Measurements from ENCODE around the gene ZC3H4.

Gene ZC3H4

DNA sequence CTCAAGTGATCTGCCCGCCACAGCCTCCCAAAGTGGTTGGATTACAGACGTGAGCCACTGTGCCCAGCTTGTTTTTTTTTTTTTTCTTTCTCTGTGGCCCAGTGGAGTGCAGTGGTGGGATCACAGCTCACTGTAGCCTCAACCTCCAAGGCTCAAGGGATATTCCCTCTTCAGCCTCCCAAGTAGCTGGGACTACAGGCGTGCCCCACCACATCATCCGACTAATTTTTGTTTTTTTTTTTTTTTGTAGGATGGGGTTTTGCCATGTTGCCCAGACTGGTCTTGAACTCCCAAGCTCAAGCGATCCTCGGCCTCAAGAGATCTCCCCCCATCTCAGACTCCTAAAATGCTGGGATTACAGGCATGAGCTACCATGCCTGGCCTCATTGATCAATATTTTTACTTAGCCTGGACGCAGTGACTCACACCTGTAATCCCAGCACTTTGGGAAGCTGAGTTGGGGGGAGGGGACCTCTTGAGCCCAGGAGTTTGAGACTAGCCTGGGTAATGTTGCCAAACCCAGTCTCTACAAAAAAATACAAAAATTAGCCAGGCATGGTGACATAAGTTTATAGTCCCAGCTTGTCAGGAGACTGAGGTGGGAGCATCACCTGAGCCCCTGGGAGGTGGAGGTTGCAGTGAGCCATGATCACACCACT is 18.7 kb upstream of the ZC3H4 start:
- no peaks in the 10 kb centered on the region for H3K27me3 ChIP-seq (ENCODE audit: control insufficient read depth in 1 of 2, insufficient read depth in 2 of 2, low read length in 2 of 2)
- no peak overlapping the region for H3K9ac ChIP-seq (ENCODE audit: low read length)
- no peaks in the 10 kb centered on the region for H3K36me3 ChIP-seq (ENCODE audit: insufficient read depth, low read length)
- H3K9me3 ChIP-seq (ENCODE audit: low read length), result no peaks in the 10 kb centered on the region
- H3K4me3 ChIP-seq (ENCODE audit: low read depth in 1 of 2, low read length in 2 of 2), result peak overlapping the region in 1 of 2 donors; percentile 97
- peaks cover 32% of the 10 kb centered on the region for H3K4me1 ChIP-seq (ENCODE audit: insufficient read depth, low read length)
- H3K27ac ChIP-seq (ENCODE audit: low read depth, low read length), result no peak overlapping the region

DNA sequence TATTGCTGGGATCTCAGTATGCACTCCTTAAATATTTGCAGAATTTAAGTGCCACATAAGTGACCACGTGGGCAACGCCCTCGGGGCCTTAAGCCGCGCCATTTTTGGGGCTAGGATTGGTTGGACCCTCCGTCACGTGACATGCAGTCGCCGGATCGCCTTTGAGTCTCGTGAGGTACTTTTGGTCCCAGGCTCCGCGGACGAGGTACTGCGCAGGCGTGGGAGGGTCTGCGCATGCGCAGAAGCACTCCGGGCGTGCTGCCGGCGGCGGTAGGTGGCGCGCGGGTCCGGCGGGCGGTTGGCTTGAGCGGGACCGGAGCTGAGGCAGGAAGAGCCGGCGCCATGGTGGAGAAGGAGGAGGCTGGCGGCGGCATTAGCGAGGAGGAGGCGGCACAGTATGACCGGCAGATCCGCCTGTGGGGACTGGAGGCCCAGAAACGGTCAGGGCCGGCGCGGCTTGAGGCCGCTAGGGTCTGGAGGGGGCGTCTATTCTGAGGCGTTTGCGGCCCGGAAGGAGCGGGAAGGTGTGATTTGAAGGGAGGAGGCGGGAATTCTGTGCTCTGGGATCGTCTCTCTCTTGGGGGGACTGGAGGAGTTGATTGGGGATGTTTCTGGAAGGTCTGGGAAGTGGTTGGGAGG is 17.1 kb upstream of the ZC3H4 start, which contains the start of gene SAE1:
Gene SAE1, plus strand, starts transcription at position 247 of the 639 bp plus-strand sequence. Its CDS starts 96 bp downstream, at position 343.
- peaks cover 32% of the 10 kb centered on the region for H3K4me1 ChIP-seq (ENCODE audit: insufficient read depth, low read length)

GRCh38 chr19:47130120-47130588 is 16.6 kb upstream of the ZC3H4 start:
- no peaks in the 10 kb centered on the region for H3K9me3 ChIP-seq (ENCODE audit: low read length)
- no peaks in the 10 kb centered on the region for H3K36me3 ChIP-seq (ENCODE audit: insufficient read depth, low read length)
- no peak overlapping the region for H3K9ac ChIP-seq (ENCODE audit: low read length)
- peak overlapping the region; percentile 38 to 97 for H3K4me3 ChIP-seq (ENCODE audit: low read depth in 1 of 2, low read length in 2 of 2)
- H3K4me1 ChIP-seq (ENCODE audit: insufficient read depth, low read length), result peaks cover 37% of the 10 kb centered on the region
- H3K27me3 ChIP-seq (ENCODE audit: control insufficient read depth in 1 of 2, insufficient read depth in 2 of 2, low read length in 2 of 2), result no peaks in the 10 kb centered on the region
- peak overlapping the region; percentile 71 for H3K27ac ChIP-seq (ENCODE audit: low read depth, low read length)

More for the DNA sequence above, 17.1 kb upstream of the ZC3H4 start, which contains the start of gene SAE1:
- Histone ChIP-seq H3K27me3 (ENCODE audit: control insufficient read depth in 1 of 2, insufficient read depth in 2 of 2, low read length in 2 of 2) (no peaks in the 10 kb centered on the region), H3K9me3 (ENCODE audit: low read length) (no peaks in the 10 kb centered on the region), H3K9ac (ENCODE audit: low read length) (peak within 1 kb of the TSS; percentile 94), H3K27ac (ENCODE audit: low read depth, low read length) (peak within 1 kb of the TSS; percentile 71), H3K4me3 (ENCODE audit: low read depth in 1 of 2, low read length in 2 of 2) (peak within 1 kb of the TSS; percentile 69 to 97), H3K36me3 (ENCODE audit: insufficient read depth, low read length) (no peaks in the 10 kb centered on the region)

DNA sequence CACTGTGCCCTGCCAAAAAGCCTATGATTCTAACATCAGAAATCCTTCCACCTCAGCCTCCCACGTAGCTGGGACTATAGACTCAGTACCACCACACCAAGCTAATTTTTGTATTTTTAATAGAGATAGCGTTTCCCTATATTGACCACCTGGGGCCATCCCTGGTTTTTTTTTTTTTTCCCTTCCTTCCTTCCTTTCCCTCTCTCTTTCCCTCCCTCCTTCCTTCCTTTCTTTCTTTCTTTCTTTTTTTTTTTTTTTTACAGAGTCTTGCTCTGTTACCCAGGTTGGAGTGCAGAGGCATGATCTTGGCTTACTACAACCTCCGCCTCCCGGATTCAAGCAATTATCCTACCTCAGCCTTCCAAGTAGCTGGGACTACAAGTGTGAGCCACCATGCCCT is 16.0 kb upstream of the ZC3H4 start:
- Histone ChIP-seq H3K4me3 (ENCODE audit: low read depth in 1 of 2, low read length in 2 of 2) (no peak overlapping the region), H3K36me3 (ENCODE audit: insufficient read depth, low read length) (no peaks in the 10 kb centered on the region), H3K9ac (ENCODE audit: low read length) (no peak overlapping the region), H3K4me1 (ENCODE audit: insufficient read depth, low read length) (peaks cover 37% of the 10 kb centered on the region), H3K27me3 (ENCODE audit: control insufficient read depth in 1 of 2, insufficient read depth in 2 of 2, low read length in 2 of 2) (no peaks in the 10 kb centered on the region), H3K9me3 (ENCODE audit: low read length) (no peaks in the 10 kb centered on the region), H3K27ac (ENCODE audit: low read depth, low read length) (no peak overlapping the region)

- Histone ChIP-seq H3K9me3 (ENCODE audit: low read length) (no peaks in the 10 kb centered on the region), H3K27ac (ENCODE audit: low read depth, low read length) (no peak overlapping the region), H3K4me3 (ENCODE audit: low read depth in 1 of 2, low read length in 2 of 2) (no peak overlapping the region), H3K27me3 (ENCODE audit: control insufficient read depth in 1 of 2, insufficient read depth in 2 of 2, low read length in 2 of 2) (no peaks in the 10 kb centered on the region), H3K9ac (ENCODE audit: low read length) (no peak overlapping the region), H3K4me1 (ENCODE audit: insufficient read depth, low read length) (peaks cover 19% of the 10 kb centered on the region), H3K36me3 (ENCODE audit: insufficient read depth, low read length) (no peaks in the 10 kb centered on the region)
Measured at GRCh38 chr19:47125669-47125938, 12.0 kb upstream of the ZC3H4 start.

DNA sequence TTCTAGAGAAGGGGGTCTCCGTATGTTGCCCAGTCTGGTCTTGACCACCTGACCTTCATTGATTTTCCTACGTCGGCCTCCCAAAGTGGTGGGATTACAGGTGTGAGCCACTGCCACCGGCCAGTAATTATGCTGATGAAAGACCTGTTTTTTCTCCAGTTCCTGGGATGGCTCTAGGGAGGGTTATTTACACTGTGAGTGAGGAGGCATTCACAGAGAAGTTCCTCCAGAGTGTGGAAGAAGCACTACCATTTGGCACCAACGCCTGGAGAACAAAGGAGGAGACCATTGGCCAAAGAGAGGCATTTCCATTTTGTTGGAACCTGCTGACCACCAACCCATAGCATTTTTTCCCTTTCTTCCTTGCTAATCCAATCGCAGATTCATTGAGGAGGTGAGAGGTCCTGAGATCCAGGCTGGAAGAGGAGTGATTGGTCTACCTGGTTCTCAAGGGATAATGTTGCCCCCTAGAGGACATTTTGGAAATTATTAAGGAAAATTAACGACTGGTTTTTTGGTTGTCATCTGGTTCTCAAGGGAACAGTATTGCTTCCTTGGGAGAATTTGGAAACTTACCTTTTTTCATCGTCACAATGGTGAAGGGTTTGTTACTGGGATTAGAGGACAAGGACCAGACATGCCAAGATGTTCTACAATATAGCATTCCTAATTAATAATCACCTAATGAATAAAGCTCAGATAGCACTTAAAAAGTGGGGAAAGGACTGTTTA is 11.5 kb upstream of the ZC3H4 start:
- Histone ChIP-seq H3K4me1 (ENCODE audit: insufficient read depth, low read length) (peaks cover 14% of the 10 kb centered on the region), H3K4me3 (ENCODE audit: low read depth in 1 of 2, low read length in 2 of 2) (no peak overlapping the region), H3K27me3 (ENCODE audit: control insufficient read depth in 1 of 2, insufficient read depth in 2 of 2, low read length in 2 of 2) (no peaks in the 10 kb centered on the region), H3K9ac (ENCODE audit: low read length) (no peak overlapping the region), H3K9me3 (ENCODE audit: low read length) (no peaks in the 10 kb centered on the region), H3K36me3 (ENCODE audit: insufficient read depth, low read length) (no peaks in the 10 kb centered on the region), H3K27ac (ENCODE audit: low read depth, low read length) (no peak overlapping the region)

GRCh38 chr19:47123406-47123805 is 9.8 kb upstream of the ZC3H4 start:
- no peak overlapping the region for H3K4me3 ChIP-seq (ENCODE audit: low read depth in 1 of 2, low read length in 2 of 2)

DNA sequence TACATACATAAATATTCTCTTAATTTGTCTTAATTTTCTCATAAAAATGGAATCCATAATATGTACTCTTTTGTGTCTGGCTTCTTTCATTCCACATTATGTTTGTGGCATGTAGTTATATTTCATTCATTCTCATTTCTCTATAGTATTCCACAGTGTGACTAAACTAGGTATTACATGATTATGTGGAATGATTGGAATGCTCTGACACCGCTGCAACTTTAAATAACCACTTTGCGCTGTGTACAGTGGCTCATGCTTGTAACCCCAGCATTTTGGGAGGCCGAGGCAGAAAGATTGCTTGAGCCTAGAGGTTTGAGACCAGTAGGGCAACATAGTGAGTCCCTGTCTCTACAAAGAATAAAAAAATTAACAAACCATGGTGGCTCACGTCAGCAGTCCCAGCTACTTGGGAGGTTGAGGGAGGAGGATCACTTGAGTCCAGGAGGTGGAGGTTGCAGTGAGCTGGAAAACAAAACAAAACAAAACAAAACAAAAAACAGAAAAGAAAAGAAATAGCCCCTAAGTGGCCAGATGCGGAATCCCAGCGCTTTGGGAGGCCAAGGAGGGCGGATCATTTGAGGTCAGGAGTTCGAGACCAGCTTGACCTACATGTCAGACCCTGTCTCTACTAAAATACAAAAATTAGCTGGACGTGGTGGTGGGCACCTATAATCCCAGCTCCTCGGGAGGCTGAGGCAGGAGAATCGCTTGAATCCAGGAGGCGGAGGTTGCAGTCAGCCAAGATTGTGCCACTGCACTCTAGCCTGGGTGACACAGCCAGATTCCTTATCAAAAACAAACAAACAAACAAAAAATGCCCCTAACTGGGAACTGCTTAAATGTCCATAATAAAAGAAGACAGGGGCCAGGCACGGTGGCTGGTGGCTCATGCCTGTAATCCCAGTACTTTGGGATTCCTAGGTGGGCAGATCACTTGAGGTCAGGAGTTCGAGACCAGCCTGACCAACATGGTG is 9.1 kb upstream of the ZC3H4 start:
- no peaks in the 10 kb centered on the region for H3K9me3 ChIP-seq (ENCODE audit: low read length)
- H3K4me1 ChIP-seq (ENCODE audit: insufficient read depth, low read length), result peaks cover 13% of the 10 kb centered on the region
- H3K4me3 ChIP-seq (ENCODE audit: low read depth in 1 of 2, low read length in 2 of 2), result no peak overlapping the region
- H3K36me3 ChIP-seq (ENCODE audit: insufficient read depth, low read length), result no peaks in the 10 kb centered on the region
- H3K27me3 ChIP-seq (ENCODE audit: control insufficient read depth in 1 of 2, insufficient read depth in 2 of 2, low read length in 2 of 2), result no peaks in the 10 kb centered on the region
- H3K9ac ChIP-seq (ENCODE audit: low read length), result no peak overlapping the region
- no peak overlapping the region for H3K27ac ChIP-seq (ENCODE audit: low read depth, low read length)

More at GRCh38 chr19:47123406-47123805, 9.8 kb upstream of the ZC3H4 start:
- no peaks in the 10 kb centered on the region for H3K27me3 ChIP-seq (ENCODE audit: control insufficient read depth in 1 of 2, insufficient read depth in 2 of 2, low read length in 2 of 2)
- H3K9ac ChIP-seq (ENCODE audit: low read length), result no peak overlapping the region
- no peaks in the 10 kb centered on the region for H3K9me3 ChIP-seq (ENCODE audit: low read length)
- no peaks in the 10 kb centered on the region for H3K36me3 ChIP-seq (ENCODE audit: insufficient read depth, low read length)
- no peak overlapping the region for H3K27ac ChIP-seq (ENCODE audit: low read depth, low read length)
- peaks cover 13% of the 10 kb centered on the region for H3K4me1 ChIP-seq (ENCODE audit: insufficient read depth, low read length)

GRCh38 chr19:47120470-47121067 is 7.0 kb upstream of the ZC3H4 start:
- H3K27me3 ChIP-seq (ENCODE audit: control insufficient read depth in 1 of 2, insufficient read depth in 2 of 2, low read length in 2 of 2), result no peaks in the 10 kb centered on the region
- H3K4me3 ChIP-seq (ENCODE audit: low read depth in 1 of 2, low read length in 2 of 2), result no peak overlapping the region
- peaks cover 12% of the 10 kb centered on the region for H3K4me1 ChIP-seq (ENCODE audit: insufficient read depth, low read length)
- no peak overlapping the region for H3K9ac ChIP-seq (ENCODE audit: low read length)
- no peaks in the 10 kb centered on the region for H3K9me3 ChIP-seq (ENCODE audit: low read length)
- no peaks in the 10 kb centered on the region for H3K36me3 ChIP-seq (ENCODE audit: insufficient read depth, low read length)
- no peak overlapping the region for H3K27ac ChIP-seq (ENCODE audit: low read depth, low read length)

DNA sequence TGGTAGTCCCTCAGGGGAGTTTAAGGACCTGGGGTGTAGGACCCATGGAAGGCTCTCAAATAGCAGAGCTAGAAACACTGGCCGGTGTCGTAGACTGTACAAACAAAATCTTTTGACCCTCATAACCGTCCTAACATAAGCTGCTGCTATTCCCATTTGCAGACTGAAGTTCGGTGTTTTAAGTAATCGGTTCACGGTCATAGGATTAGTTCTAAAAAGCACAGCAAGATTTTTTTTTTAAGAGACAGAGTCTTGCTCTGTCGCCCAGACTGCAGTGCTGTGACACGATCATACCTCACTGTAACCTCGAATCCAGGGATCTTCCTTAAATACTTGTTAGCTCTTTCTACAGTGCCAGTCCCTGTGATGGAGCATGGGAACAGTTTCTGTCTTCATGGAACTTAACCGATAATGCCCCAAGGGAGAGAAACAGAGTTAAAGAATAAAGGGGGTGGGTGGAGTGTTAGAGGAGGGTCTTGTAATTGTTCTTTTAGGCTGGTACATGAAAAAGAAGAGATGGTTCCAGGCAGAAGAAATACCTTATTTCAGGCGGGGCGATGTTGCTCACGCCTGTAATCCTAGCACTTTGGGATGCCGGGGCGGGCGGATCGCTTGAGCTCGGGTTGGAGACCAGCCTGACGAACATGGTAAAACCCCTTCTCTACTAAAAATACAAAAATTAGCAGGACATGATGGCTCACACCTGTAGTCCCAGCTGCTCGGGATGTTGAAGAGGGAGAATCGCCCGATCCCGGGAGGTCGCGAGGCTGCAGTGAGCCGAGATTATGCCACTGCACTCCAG is 475 bp upstream of the ZC3H4 start:
- no peaks in the 10 kb centered on the region for H3K27me3 ChIP-seq (ENCODE audit: control insufficient read depth in 1 of 2, insufficient read depth in 2 of 2, low read length in 2 of 2)
- peaks cover 17% of the 10 kb centered on the region for H3K4me1 ChIP-seq (ENCODE audit: insufficient read depth, low read length)
- H3K36me3 ChIP-seq (ENCODE audit: insufficient read depth, low read length), result peaks cover 5% of the 10 kb centered on the region
- H3K9me3 ChIP-seq (ENCODE audit: low read length), result no peaks in the 10 kb centered on the region
- H3K27ac ChIP-seq (ENCODE audit: low read depth, low read length), result peak overlapping the region; percentile 100
- peak overlapping the region; percentile 38 to 90 for H3K4me3 ChIP-seq (ENCODE audit: low read depth in 1 of 2, low read length in 2 of 2)
- H3K9ac ChIP-seq (ENCODE audit: low read length), result peak overlapping the region; percentile 97

Measured in muscle layer of colon (tissue), 2 donors.